Vagina (tissue), 2 donors: Measurements from ENCODE around the gene CFL2.

Source experiments
- CTCF ChIP-seq, 3 experiments: fragments of 450-650 bp in 2 of 3; fragments of 200-600 bp in 1 of 3; sonication (generic) in 1 of 3; IDR thresholded peaks; one replicate each; pipeline ENCODE4 v1.5.1; 2017 to 2019; ENCODE audit warnings: antibody characterized with exemption in 3 of 3, mild to moderate bottlenecking in 2 of 3, moderate library complexity in 2 of 3
- POLR2A ChIP-seq, 2 donors: fragments of 450-650 bp; IDR thresholded peaks; one replicate each; pipeline ENCODE4 v1.6.1; 2017; ENCODE audit warnings: antibody characterized with exemption in 2 of 2, mild to moderate bottlenecking in 2 of 2, moderate library complexity in 2 of 2
- POLR2AphosphoS5 ChIP-seq, 2 donors: sonication (generic); formaldehyde crosslinking; IDR thresholded peaks; one replicate each; pipeline ENCODE4 v1.9.0; 2017; ENCODE audit warnings: antibody characterized with exemption in 2 of 2, mild to moderate bottlenecking in 2 of 2, low read depth in 1 of 2; ENCODE audit not compliant: insufficient read depth in 1 of 2

- TF ChIP-seq CTCF (IDR thresholded peaks at IDR 0.05) (no peak), POLR2A (IDR thresholded peaks at IDR 0.05) (no peak), POLR2AphosphoS5 (IDR thresholded peaks at IDR 0.05; ENCODE audit: insufficient read depth in 1 of 2, low read depth in 1 of 2) (no peak)
Measured at GRCh38 chr14:34685819-34686428, 28.5 kb downstream of the CFL2 start.
